A673 (cell line): Measurements from ENCODE around the gene CROCC2. TPM values are rescaled to one million over a fixed set of nuclear protein-coding genes. Genes with fewer than 3 reads are reported as not detected.
A peak's percentile ranks its signal among the peaks of the same experiment; 100 is the strongest.

Experiments used
- BruUV-seq: library from RNA; stranded (reverse); fragments of 400-500 nt; replicated peaks from 2 replicates; lab custom pipeline; 2021; lab: Mats Ljungman, UMichigan
- CTCF ChIA-PET: fragments of 300-600 bp; sonication (Branson Sonifier 250); formaldehyde crosslinking; loops from one replicate; lab custom pipeline; 2022; ENCODE audit warnings: antibody characterized with exemption; lab: Charles Lee
- POLR2A ChIA-PET: fragments of 300-600 bp; sonication (Branson Sonifier 250); formaldehyde crosslinking; loops from one replicate; lab custom pipeline; 2022; ENCODE audit warnings: antibody characterized with exemption; ENCODE audit not compliant: low non-redundant PET; lab: Charles Lee
- DNase-seq: peaks from one replicate; pipeline ENCODE4 v3.0.0-alpha.2; 2015; ENCODE audit warnings: low spot score
- H3K27ac ChIP-seq: fragments of 200-600 bp; sonication (generic); 2 replicates; pipeline ENCODE4 v1.5.1; 2016; ENCODE audit warnings: mixed run types, low read depth, mild to moderate bottlenecking, mixed read lengths, antibody characterized with exemption, low read length; ENCODE audit not compliant: poor library complexity, severe bottlenecking
- H3K27me3 ChIP-seq: fragments of 200-600 bp; sonication (generic); replicated peaks from 2 replicates; pipeline ENCODE4 v1.6.1; 2017; ENCODE audit warnings: mixed run types, low read depth, mild to moderate bottlenecking, mixed read lengths, antibody characterized with exemption, low read length; ENCODE audit not compliant: insufficient read depth, poor library complexity
- H3K36me3 ChIP-seq: fragments of 200-600 bp; sonication (generic); 2 replicates; pipeline ENCODE4 v1.6.1; 2016; ENCODE audit warnings: mixed run types, mild to moderate bottlenecking, mixed read lengths, antibody characterized with exemption, low read length; ENCODE audit not compliant: insufficient read depth, poor library complexity, severe bottlenecking
- H3K4me1 ChIP-seq: fragments of 200-600 bp; sonication (generic); 2 replicates; pipeline ENCODE4 v1.6.1; 2017; ENCODE audit warnings: mixed run types, mild to moderate bottlenecking, mixed read lengths, antibody characterized with exemption, low read length; ENCODE audit not compliant: insufficient read depth, poor library complexity, severe bottlenecking
- H3K4me3 ChIP-seq: fragments of 200-600 bp; sonication (generic); 2 replicates; pipeline ENCODE4 v1.5.1; 2016; ENCODE audit warnings: low read depth, mixed run types, mild to moderate bottlenecking, mixed read lengths, low read length; ENCODE audit not compliant: poor library complexity, severe bottlenecking
- H3K9me3 ChIP-seq: fragments of 200-600 bp; sonication (generic); 2 replicates; pipeline ENCODE4 v1.6.1; 2016; ENCODE audit warnings: mixed run types, low read depth, mild to moderate bottlenecking, mixed read lengths, antibody characterized with exemption, low read length; ENCODE audit not compliant: poor library complexity, severe bottlenecking
- CTCF ChIP-seq: fragments of 300-800, 200-600 bp; sonication (generic); conservative IDR thresholded peaks from 2 replicates; pipeline ENCODE4 v1.5.1; 2017; ENCODE audit warnings: low read depth, mild to moderate bottlenecking, antibody characterized with exemption, low read length, moderate library complexity, mixed read lengths
- EZH2 ChIP-seq: fragments of 200-600 bp; sonication (generic); IDR thresholded peaks from 2 replicates; pipeline ENCODE4 v1.6.1; 2017; ENCODE audit warnings: borderline replicate concordance, low read depth, mild to moderate bottlenecking, mixed read lengths, antibody characterized with exemption, low read length; ENCODE audit not compliant: poor library complexity, severe bottlenecking
- intact Hi-C: fragments of 100-400 bp; cut with micrococcal nuclease; formaldehyde crosslinking; loops from one replicate; pipeline ENCODE4 v1.10.0; 2022; ENCODE audit not compliant: unreplicated experiment
- total RNA-seq: library from RNA; stranded (reverse); gene quantifications from 2 replicates; pipeline ENCODE4 v1.2.3, GENCODE V29; 2021

CROCC2 gene
- total RNA-seq, 1 experiment from 2014 or later: not detected

GRCh38 chr2:240997856-240998705, 91.9 kb downstream of the CROCC2 start, which contains the start of gene SNED1:
Gene SNED1, plus strand, starts transcription at chr2:240998618. Its CDS starts 220 bp downstream, at chr2:240998838.
- no peaks in the 10 kb centered on the region for H3K27me3 ChIP-seq
- peak within 1 kb of the TSS; percentile 42 for H3K27ac ChIP-seq
- TF ChIP-seq EZH2 (no peak), CTCF (no peak)
- H3K9me3 ChIP-seq: no peaks in the 10 kb centered on the region
- BruUV-seq: no TSS peak
- ChIA-PET CTCF (no interaction called here), POLR2A (no interaction called here)
- peak within 1 kb of the TSS; percentile 51 for H3K4me3 ChIP-seq
- H3K36me3 ChIP-seq: no peaks in the 10 kb centered on the region
- H3K4me1 ChIP-seq: no peaks in the 10 kb centered on the region
- DNase-seq: peak; percentile 85
- intact Hi-C loops: no loop called here

- CTCF ChIA-PET: no interaction called here
- H3K27me3 ChIP-seq: no peaks in the 10 kb centered on the region
Measured at GRCh38 chr2:240998706-240998994, 92.5 kb downstream of the CROCC2 start.

GRCh38 chr2:240998995-240999791, 93.1 kb downstream of the CROCC2 start:
- CTCF ChIA-PET: no interaction called here

More at GRCh38 chr2:240998706-240998994, 92.5 kb downstream of the CROCC2 start:
- Histone ChIP-seq H3K4me1 (no peaks in the 10 kb centered on the region), H3K27ac (no peak overlapping the region), H3K9me3 (peaks cover 4% of the 10 kb centered on the region), H3K36me3 (no peaks in the 10 kb centered on the region), H3K4me3 (peak overlapping the region; percentile 51)
- no peak for DNase-seq
- no TSS peak for BruUV-seq
- intact Hi-C loops: no loop called here
- POLR2A ChIA-PET: no interaction called here
- TF ChIP-seq EZH2 (no peak), CTCF (no peak)

More at GRCh38 chr2:240998995-240999791, 93.1 kb downstream of the CROCC2 start:
- H3K27ac ChIP-seq: no peak overlapping the region
- H3K4me3 ChIP-seq: peak overlapping the region; percentile 51
- no peaks in the 10 kb centered on the region for H3K27me3 ChIP-seq
- no peak for TF ChIP-seq EZH2
- no peak for TF ChIP-seq CTCF
- POLR2A ChIA-PET: no interaction called here
- H3K4me1 ChIP-seq: no peaks in the 10 kb centered on the region
- H3K36me3 ChIP-seq: no peaks in the 10 kb centered on the region
- intact Hi-C loops: no loop called here
- DNase-seq: no peak
- peaks cover 9% of the 10 kb centered on the region for H3K9me3 ChIP-seq
- no TSS peak for BruUV-seq
